HG03460 (cell line): ENCODE data around the gene EIF4EBP3.
"Not testable (repeated sequence)": the region's sequence is repeated elsewhere in the genome, so short reads cannot be mapped to it uniquely, and the experiment has no call there.

Source experiments
- ATAC-seq: cut with Tn5 transposase; IDR thresholded peaks from one replicate; pipeline ENCODE4 v1.9.1; 2021; ENCODE audit not compliant: unreplicated experiment

EIF4EBP3 gene

DNA sequence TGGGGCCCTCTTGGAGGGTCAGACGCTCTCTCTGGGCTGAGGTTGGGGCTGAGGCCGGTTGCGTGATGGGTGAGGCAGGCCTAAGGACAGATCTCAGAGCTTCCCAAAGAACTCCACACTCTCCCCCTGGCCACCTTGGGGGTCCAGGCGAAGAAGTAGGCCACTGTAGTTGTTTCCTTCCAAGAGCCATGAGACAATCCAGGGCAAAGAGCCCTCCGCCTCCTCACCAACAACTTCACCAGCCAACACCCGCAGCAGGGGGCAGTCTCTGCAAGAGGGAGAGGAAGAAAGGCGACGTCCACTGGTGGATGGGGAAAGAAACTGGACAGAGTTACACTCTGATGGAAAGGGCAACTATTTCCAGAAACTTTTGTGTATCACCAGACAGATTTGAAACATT is 27.8 kb downstream of the EIF4EBP3 start:
- ATAC-seq = no peak

DNA sequence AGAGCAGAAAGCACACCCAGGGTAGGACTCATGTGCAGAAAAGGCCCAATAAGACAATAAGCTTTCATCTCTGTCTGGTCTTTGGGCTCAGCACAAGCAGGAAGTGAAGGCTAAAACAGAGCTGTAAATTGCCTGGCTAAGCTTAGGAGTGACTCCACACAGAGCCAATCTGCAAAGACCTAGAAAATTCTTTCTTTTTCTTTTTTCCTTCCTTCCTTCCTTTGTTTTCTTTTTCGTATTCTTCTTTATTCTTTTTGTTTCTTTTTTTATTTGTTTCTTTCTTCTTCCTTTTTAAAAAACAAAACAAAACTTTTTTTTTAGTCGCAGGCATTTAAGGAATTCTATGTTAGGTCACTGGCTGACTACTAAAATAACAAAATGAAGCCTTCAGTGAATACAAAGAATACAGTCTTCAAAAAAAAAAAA is 29.3 kb downstream of the EIF4EBP3 start:
- no peak for ATAC-seq

DNA sequence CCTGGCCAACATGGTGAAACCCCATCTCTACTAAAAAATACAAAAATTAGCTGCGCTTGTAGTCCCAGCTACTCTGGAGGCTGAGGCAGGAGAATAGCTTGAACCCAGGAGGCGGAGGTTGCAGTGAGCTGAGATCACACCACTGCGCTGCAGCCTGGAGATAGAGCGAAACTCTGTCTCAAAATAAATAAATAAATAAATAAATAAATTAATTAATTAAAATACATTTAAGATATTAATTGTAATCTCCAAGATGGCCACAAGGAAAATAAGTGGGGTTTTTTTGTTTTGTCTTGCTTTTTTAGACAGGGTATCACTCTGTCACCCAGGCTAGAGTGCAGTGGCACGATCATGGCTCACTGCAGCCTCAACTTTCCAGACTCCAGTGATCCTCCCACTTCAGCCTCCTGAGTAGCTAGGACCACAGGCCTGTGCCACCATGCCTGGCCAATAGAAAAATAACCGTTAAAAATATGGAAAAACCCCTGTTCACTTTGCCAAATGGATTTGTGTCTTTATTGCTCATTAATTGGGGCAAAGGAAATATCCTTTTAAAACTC is 31.8 kb downstream of the EIF4EBP3 start:
- not testable (repeated sequence) for ATAC-seq

- ATAC-seq = no peak
These were observed 40.0 kb downstream of the EIF4EBP3 start for GRCh38 chr5:140587495-140587894.

DNA sequence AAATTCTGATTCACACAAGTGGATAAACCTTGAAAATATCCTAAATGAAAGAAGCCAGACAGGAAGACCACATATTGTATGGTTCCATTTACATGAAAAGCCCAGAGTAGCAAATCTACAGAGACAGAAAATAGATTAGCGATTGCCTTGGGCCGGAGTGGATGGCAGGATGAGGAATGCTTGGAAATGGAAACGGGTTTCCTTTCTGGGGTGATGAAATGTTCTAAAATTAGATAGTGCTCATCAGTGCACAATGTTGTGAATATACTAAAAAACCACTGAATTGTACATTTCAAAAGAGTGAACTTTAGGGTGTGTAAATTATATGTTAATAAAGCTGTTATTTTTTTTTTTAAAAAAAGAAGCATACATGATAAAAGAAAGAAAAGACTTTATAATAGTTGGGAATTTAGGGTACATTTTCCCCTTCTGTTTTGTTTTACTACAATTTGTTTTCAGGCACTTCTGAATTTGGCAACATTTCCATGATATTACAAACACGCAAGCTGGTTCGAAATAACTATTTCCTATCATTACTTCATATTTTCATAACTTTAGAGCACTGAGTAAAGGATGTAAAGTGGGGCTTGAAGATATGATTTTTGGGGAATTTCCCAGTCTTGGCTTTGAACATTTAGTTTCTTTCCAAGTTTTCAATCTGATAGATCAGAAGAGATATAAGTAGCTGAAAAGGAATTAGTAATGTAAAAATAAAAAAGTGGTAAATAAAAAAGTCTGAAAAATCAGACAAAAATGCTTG is 41.0 kb downstream of the EIF4EBP3 start:
- no peak for ATAC-seq

DNA sequence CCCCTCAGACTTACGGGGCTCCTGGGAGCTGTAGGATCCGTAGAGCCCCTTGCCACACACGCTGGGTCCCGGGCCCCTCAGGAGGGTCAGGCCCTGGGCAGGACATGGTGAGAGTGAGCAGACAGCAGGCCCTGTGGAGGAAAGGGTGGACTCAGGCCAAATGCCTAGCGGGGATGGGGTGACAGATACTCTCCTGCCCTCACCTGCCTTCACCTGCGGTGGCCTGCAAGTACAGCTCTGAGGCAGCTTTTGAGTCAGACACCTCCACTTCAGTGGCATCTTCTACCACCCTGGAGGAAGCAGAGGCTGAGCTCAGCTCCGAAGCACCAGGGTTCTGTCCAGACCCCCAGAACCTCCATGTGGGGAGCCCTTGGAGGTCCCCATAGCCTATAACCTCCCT is 43.4 kb downstream of the EIF4EBP3 start:
- ATAC-seq = no peak

DNA sequence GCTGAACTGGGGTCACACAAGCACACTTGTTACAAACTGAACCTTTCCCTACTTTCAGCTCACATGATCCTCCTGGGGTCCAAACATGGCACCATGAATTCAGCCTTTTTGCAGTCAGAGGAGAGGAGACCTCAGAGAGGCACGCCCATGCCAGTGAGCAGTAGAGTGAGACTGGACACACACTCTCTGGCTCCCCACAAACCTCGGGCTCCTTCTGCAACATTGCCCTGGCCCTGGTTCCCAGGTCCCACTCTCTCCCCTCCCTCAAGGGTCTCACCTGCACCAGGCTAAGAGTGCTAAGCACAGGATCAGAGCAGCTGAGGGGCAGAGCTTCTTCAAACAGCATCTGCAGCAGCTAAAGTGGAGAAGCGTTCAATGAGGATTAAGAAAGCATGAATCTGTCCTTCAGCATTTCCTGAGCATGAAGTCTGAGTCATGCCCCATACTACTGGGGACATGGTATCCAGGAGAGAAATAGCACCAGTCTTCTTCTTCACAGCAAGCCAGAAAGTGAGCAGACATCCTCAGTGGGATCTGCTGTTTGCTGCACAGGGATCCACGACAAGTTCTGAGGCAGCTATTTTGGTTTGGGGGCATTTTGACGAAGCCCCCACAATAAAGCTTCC is 44.4 kb downstream of the EIF4EBP3 start:
- ATAC-seq = no peak

DNA sequence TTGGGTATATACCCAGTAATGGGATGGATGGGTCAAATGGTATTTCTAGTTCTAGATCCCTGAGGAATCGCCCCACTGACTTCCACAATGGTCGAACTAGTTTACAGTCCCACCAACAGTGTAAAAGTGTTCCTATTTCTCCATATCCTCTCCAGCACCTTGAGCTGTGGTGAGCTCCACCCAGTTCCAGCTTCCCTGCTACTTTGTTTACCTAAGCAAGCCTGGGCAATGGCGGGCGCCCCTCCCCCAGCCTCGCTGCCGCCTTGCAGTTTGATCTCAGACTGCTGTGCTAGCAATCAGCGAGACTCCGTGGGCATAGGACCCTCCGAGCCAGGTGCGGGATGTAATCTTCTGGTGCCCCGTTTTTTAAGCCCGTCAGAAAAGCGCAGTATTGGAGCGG is 45.6 kb downstream of the EIF4EBP3 start:
- not testable (repeated sequence) for ATAC-seq

DNA sequence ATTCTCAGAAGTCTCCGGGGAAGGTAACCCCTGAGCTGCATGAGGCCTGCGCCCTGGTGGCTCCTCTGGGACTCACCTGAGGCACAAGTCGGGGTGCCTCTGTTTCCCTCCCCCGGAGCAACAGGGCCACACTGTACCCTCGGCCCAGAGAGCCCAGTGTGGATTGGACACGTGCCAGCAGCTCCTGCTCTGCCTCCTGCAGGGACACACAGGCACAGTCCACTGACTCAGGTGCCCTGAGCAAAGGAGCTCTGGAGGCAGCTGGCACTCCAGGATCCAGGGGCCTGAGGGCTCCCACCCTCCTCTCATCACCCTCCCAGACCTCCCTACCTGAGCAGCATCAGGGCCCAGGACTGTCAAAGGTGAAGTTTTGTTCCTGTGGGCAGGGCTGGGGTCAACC is 46.7 kb downstream of the EIF4EBP3 start:
- no peak for ATAC-seq

GRCh38 chr5:140595538-140596300 is 48.3 kb downstream of the EIF4EBP3 start:
- ATAC-seq = no peak

- ATAC-seq = no peak
These were observed 48.9 kb downstream of the EIF4EBP3 start for GRCh38 chr5:140596321-140596741.

- ATAC-seq = no peak
These were observed 51.4 kb downstream of the EIF4EBP3 start for GRCh38 chr5:140598836-140599235.
